Measurements from ENCODE around the gene ARPC5. TPM values are rescaled to one million over a fixed set of nuclear protein-coding genes. Genes with fewer than 3 reads are reported as not detected.

ARPC5 gene
- polyA plus RNA-seq, 2 of the 4 experiments (the other 2 are of a cell fraction), result 189 to 198 TPM

GRCh38 chr1:183609759-183610452 lies 25.7 kb downstream of the ARPC5 start:
- Histone ChIP-seq H3K27ac (peak overlapping the region; percentile 67 to 69; a peak in 4 of 6 replicates), H3K4me1 (peaks cover 31% of the 10 kb centered on the region), H3K9me3 (no peaks in the 10 kb centered on the region), H3K4me2 (peak overlapping the region; percentile 50), H3K4me3 (no peak overlapping the region)
- no peak for DNase-seq (ENCODE audit: low read depth in 1 of 2, low spot score in 1 of 2)
- TF ChIP-seq ELK1 (IDR thresholded peaks at IDR 0.05; ENCODE audit: low read depth, low read length) (no peak), POLR2AphosphoS2 (conservative IDR thresholded peaks at IDR 0.05; ENCODE audit: low read length) (no peak)
- WGBS (ENCODE audit: missing lambda C conversion rate), result 17% methylated on average over 3 of the region's 3 CpGs
- ATAC-seq, result peak in 1 of 2 experiments; percentile 48; a peak in 3 of 6 replicates
- ChIA-PET CTCF (interaction anchor here (0.9 to 3.1 kb wide), 9 partner anchors 10 to 305 kb away, joined by 3 to 17 read pairs (median 4); no protein-coding TSS in a partner anchor), POLR2A (interaction anchor here (0.7 to 1.5 kb wide), 3 partner anchors 13 to 442 kb away, joined by 3 to 7 read pairs (median 6); partner anchors contain the start of gene TSEN15)
- no peak for FAIRE-seq

GRCh38 chr1:183609313-183609712 lies 26.3 kb downstream of the ARPC5 start:
- Histone ChIP-seq H3K9me3 (no peaks in the 10 kb centered on the region), H3K4me2 (peak overlapping the region; percentile 50; the same call in 2 of the 3 replicates), H3K27ac (peak overlapping the region; percentile 67 to 69; a peak in 5 of 6 replicates), H3K4me3 (no peak overlapping the region), H3K4me1 (peaks cover 31% of the 10 kb centered on the region)
- ATAC-seq (peak; percentile 90 to 94), FAIRE-seq (no peak), DNase-seq (ENCODE audit: low read depth in 1 of 2, low spot score in 1 of 2) (peak; percentile 21 to 67)
- no peak for TF ChIP-seq RFX5 (IDR thresholded peaks at IDR 0.05)
- TF ChIP-seq SMC3 (IDR thresholded peaks at IDR 0.05), result peak; percentile 66
- TF ChIP-seq EP300 (IDR thresholded peaks at IDR 0.05), result no peak
- no peak for TF ChIP-seq NFE2L2 (conservative IDR thresholded peaks at IDR 0.05; ENCODE audit: low read length)
- TF ChIP-seq REST (IDR thresholded peaks at IDR 0.05), result no peak
- no peak for TF ChIP-seq ATOH8 (CRISPR knock-in tag; IDR thresholded peaks at IDR 0.05; ENCODE audit: low read depth)
- no peak for TF ChIP-seq KDM1A (IDR thresholded peaks at IDR 0.05; ENCODE audit: low read depth)
- no peak for TF ChIP-seq MYC (IDR thresholded peaks at IDR 0.05; ENCODE audit: borderline replicate concordance, low read length)
- no peak for TF ChIP-seq MAX (IDR thresholded peaks at IDR 0.05)
- TF ChIP-seq GATA3 (IDR thresholded peaks at IDR 0.05; ENCODE audit: borderline replicate concordance), result no peak
- TF ChIP-seq USF2 (IDR thresholded peaks at IDR 0.05), result no peak
- TF ChIP-seq KDM5A (IDR thresholded peaks at IDR 0.05), result no peak
- no peak for TF ChIP-seq NR3C1 (IDR thresholded peaks at IDR 0.05)
- TF ChIP-seq CTCF (IDR thresholded peaks at IDR 0.05), result peak; percentile 58
- TF ChIP-seq CHD4 (IDR thresholded peaks at IDR 0.05; ENCODE audit: borderline replicate concordance), result no peak
- no peak for TF ChIP-seq ZNF302 (CRISPR knock-in tag; IDR thresholded peaks at IDR 0.05)
- no peak for TF ChIP-seq MAZ (IDR thresholded peaks at IDR 0.05; ENCODE audit: borderline replicate concordance, low read depth, low read length)
- no peak for TF ChIP-seq JUN (IDR thresholded peaks at IDR 0.05)
- no peak for TF ChIP-seq MAFK (IDR thresholded peaks at IDR 0.05; ENCODE audit: partially characterized antibody)
- TF ChIP-seq CHD2 (IDR thresholded peaks at IDR 0.05; ENCODE audit: low read length, partially characterized antibody), result no peak
- no peak for TF ChIP-seq POLR2AphosphoS2 (conservative IDR thresholded peaks at IDR 0.05; ENCODE audit: low read length)
- TF ChIP-seq HOXB13 (CRISPR knock-in tag; IDR thresholded peaks at IDR 0.05; ENCODE audit: low read depth), result no peak
- no peak for TF ChIP-seq CBX8 (IDR thresholded peaks at IDR 0.05)
- TF ChIP-seq HES2 (IDR thresholded peaks at IDR 0.05), result no peak
- peak; percentile 56 to 59 for TF ChIP-seq RAD21 (conservative IDR thresholded peaks at IDR 0.05 in 1 of 2, IDR thresholded peaks at IDR 0.05 in 1 of 2)
- 40% methylated on average over 5 of the region's 5 CpGs for WGBS (ENCODE audit: missing lambda C conversion rate)
- CTCF ChIA-PET, result interaction anchor here (0.9 to 3.1 kb wide), 8 partner anchors 10 to 306 kb away, joined by 3 to 17 read pairs (median 5); no protein-coding TSS in a partner anchor
- POLR2A ChIA-PET, result interaction anchor here (0.7 to 1.5 kb wide), 3 partner anchors 13 to 443 kb away, joined by 3 to 7 read pairs (median 6); partner anchors contain the start of gene TSEN15

Data from A549 (cell line).